ENCODE results near the gene NOP9. TPM values are rescaled to one million over a fixed set of nuclear protein-coding genes. Genes with fewer than 3 reads are reported as not detected.

The NOP9 gene
- total RNA-seq, 1 experiment from 2014 or later, result 25.3 TPM

DNA sequence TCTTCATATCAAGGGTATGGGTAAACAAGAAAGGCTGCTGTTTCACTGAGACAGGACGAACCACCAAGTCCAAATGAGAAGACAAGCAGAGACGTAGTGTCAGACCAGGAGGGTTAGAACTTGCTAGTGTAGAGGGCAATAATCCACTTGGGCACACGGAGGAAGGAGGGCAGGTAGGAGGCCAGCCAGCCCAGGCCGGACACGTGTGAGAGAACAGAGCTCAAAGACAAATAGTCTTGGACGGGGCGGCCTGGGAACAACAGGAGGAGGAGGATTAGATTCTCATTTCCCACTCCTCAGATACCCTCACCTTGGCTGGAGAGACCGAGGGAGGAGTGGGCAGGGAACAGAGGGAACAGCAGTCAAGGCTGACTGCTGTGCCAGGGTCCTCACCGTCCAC lies 8.9 kb upstream of the NOP9 start:
- DNase-seq (ENCODE audit: low read depth, low spot score) (no peak), ATAC-seq (no peak)
- intact Hi-C loops (cut with micrococcal nuclease; ENCODE audit: unreplicated experiment), result no loop called here
- no peak overlapping the region for H3K27ac ChIP-seq (ENCODE audit: low read length)
- no peaks in the 10 kb centered on the region for H3K9me3 ChIP-seq (ENCODE audit: control insufficient read depth, insufficient read depth, low read depth, low read length)
- no TSS peak for BruUV-seq (replicated peaks)
- H3K4me1 ChIP-seq (ENCODE audit: control insufficient read depth, insufficient read depth, low read length), result no peaks in the 10 kb centered on the region
- TF ChIP-seq POLR2AphosphoS5 (IDR thresholded peaks at IDR 0.05; ENCODE audit: low read depth, low read length), result no peak
- TF ChIP-seq, protein P1, sequence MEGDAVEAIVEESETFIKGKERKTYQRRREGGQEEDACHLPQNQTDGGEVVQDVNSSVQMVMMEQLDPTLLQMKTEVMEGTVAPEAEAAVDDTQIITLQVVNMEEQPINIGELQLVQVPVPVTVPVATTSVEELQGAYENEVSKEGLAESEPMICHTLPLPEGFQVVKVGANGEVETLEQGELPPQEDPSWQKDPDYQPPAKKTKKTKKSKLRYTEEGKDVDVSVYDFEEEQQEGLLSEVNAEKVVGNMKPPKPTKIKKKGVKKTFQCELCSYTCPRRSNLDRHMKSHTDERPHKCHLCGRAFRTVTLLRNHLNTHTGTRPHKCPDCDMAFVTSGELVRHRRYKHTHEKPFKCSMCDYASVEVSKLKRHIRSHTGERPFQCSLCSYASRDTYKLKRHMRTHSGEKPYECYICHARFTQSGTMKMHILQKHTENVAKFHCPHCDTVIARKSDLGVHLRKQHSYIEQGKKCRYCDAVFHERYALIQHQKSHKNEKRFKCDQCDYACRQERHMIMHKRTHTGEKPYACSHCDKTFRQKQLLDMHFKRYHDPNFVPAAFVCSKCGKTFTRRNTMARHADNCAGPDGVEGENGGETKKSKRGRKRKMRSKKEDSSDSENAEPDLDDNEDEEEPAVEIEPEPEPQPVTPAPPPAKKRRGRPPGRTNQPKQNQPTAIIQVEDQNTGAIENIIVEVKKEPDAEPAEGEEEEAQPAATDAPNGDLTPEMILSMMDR (IDR thresholded peaks at IDR 0.05), result no peak
- TF ChIP-seq, protein P2, sequence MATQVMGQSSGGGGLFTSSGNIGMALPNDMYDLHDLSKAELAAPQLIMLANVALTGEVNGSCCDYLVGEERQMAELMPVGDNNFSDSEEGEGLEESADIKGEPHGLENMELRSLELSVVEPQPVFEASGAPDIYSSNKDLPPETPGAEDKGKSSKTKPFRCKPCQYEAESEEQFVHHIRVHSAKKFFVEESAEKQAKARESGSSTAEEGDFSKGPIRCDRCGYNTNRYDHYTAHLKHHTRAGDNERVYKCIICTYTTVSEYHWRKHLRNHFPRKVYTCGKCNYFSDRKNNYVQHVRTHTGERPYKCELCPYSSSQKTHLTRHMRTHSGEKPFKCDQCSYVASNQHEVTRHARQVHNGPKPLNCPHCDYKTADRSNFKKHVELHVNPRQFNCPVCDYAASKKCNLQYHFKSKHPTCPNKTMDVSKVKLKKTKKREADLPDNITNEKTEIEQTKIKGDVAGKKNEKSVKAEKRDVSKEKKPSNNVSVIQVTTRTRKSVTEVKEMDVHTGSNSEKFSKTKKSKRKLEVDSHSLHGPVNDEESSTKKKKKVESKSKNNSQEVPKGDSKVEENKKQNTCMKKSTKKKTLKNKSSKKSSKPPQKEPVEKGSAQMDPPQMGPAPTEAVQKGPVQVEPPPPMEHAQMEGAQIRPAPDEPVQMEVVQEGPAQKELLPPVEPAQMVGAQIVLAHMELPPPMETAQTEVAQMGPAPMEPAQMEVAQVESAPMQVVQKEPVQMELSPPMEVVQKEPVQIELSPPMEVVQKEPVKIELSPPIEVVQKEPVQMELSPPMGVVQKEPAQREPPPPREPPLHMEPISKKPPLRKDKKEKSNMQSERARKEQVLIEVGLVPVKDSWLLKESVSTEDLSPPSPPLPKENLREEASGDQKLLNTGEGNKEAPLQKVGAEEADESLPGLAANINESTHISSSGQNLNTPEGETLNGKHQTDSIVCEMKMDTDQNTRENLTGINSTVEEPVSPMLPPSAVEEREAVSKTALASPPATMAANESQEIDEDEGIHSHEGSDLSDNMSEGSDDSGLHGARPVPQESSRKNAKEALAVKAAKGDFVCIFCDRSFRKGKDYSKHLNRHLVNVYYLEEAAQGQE (IDR thresholded peaks at IDR 0.05; ENCODE audit: insufficient read depth in 1 of 2, low read depth in 2 of 2, low read length in 1 of 2), result no peak
- no peak for TF ChIP-seq SIN3A (IDR thresholded peaks at IDR 0.05; ENCODE audit: borderline replicate concordance, insufficient read depth, low read depth, low read length)
- TF ChIP-seq TCF7L2 (IDR thresholded peaks at IDR 0.05; ENCODE audit: low read depth, low read length), result no peak
- ChIA-PET POLR2A (no interaction called here), CTCF (no interaction called here)
- H3K36me3 ChIP-seq (ENCODE audit: control insufficient read depth, insufficient read depth, low read length), result no peaks in the 10 kb centered on the region
- in situ Hi-C loops (cut with HindIII; ENCODE audit: low pct_unique_long_range_greater_than_20kb, low sequenced_read_pairs), result no loop called here
- H3K4me3 ChIP-seq (ENCODE audit: low read depth in 2 of 2, low read length in 2 of 2), result no peak overlapping the region
- no peaks in the 10 kb centered on the region for H3K27me3 ChIP-seq (ENCODE audit: control insufficient read depth, insufficient read depth, low read length)

GRCh38 chr14:24291446-24292117 lies 8.1 kb upstream of the NOP9 start:
- no peaks in the 10 kb centered on the region for H3K36me3 ChIP-seq (ENCODE audit: control insufficient read depth, insufficient read depth, low read length)
- H3K27ac ChIP-seq (ENCODE audit: low read length), result no peak overlapping the region
- ChIA-PET POLR2A (no interaction called here), CTCF (interaction anchor here (0.6 kb wide), 1 partner anchor 508 kb away, joined by 5 read pairs; no protein-coding TSS in a partner anchor)
- BruUV-seq (replicated peaks), result no TSS peak
- DNase-seq (ENCODE audit: low read depth, low spot score) (no peak), ATAC-seq (no peak)
- no peak overlapping the region for H3K4me3 ChIP-seq (ENCODE audit: low read depth in 2 of 2, low read length in 2 of 2)
- H3K27me3 ChIP-seq (ENCODE audit: control insufficient read depth, insufficient read depth, low read length), result no peaks in the 10 kb centered on the region
- H3K9me3 ChIP-seq (ENCODE audit: control insufficient read depth, insufficient read depth, low read depth, low read length), result no peaks in the 10 kb centered on the region
- H3K4me1 ChIP-seq (ENCODE audit: control insufficient read depth, insufficient read depth, low read length), result no peaks in the 10 kb centered on the region
- TF ChIP-seq POLR2AphosphoS5 (IDR thresholded peaks at IDR 0.05; ENCODE audit: low read depth, low read length), result no peak
- TF ChIP-seq, protein P1 (IDR thresholded peaks at IDR 0.05), result no peak
- no peak for TF ChIP-seq TCF7L2 (IDR thresholded peaks at IDR 0.05; ENCODE audit: low read depth, low read length)
- in situ Hi-C loops (cut with HindIII; ENCODE audit: low pct_unique_long_range_greater_than_20kb, low sequenced_read_pairs) (no loop called here), intact Hi-C loops (cut with micrococcal nuclease; ENCODE audit: unreplicated experiment) (no loop called here)
